SK-N-SH (cell line): Measurements from ENCODE around the gene SP110. TPM values are rescaled to one million over a fixed set of nuclear protein-coding genes. Genes with fewer than 3 reads are reported as not detected.

Experiments
- CTCF ChIA-PET: fragments of 300-600, 350-600 bp; formaldehyde crosslinking; extraction: SDS; loops from one replicate; lab custom pipeline; 2021; lab: Yijun Ruan, JAX
- POLR2A ChIA-PET: fragments of 350-600 bp; sonication (Branson Sonifier 250); formaldehyde crosslinking; extraction: SDS; loops from one replicate; lab custom pipeline; 2020; ENCODE audit warnings: antibody characterized with exemption, inconsistent platforms; lab: Yijun Ruan, JAX
- DNase-seq: peaks from one replicate; pipeline ENCODE4 v3.0.0; 2012
- H2AFZ ChIP-seq: fragments of 200-600 bp; sonication (generic); 2 replicates; pipeline ENCODE4 v1.8.1; 2016; ENCODE audit warnings: antibody characterized with exemption, mild to moderate bottlenecking, low read depth
- H3F3A ChIP-seq: fragments of 200-600 bp; sonication (generic); replicated peaks from 2 replicates; pipeline ENCODE3; 2016; ENCODE audit warnings: antibody characterized with exemption, mild to moderate bottlenecking; ENCODE audit not compliant: insufficient read depth
- H3K27ac ChIP-seq, 2 experiments: fragments of 200-500 bp in 1 of 2; fragments of 200-600 bp in 1 of 2; sonication (Bioruptor generic) in 1 of 2; sonication (generic), shearing (Covaris generic) in 1 of 2; 2 replicates each; pipeline versions ENCODE4 v1.5.1 to v1.6.1; 2014 to 2016; ENCODE audit warnings: low read depth in 2 of 2, inconsistent platforms in 1 of 2, low read length in 1 of 2, mild to moderate bottlenecking in 1 of 2, mixed read lengths in 1 of 2
- H3K27me3 ChIP-seq: fragments of 200-600 bp; sonication (generic), shearing (Covaris generic); 2 replicates; pipeline ENCODE4 v1.6.1; 2016; ENCODE audit warnings: mixed run types; ENCODE audit not compliant: insufficient read depth
- H3K36me3 ChIP-seq, 2 experiments: fragments of 200-500 bp in 1 of 2; fragments of 200-600 bp in 1 of 2; sonication (Bioruptor generic) in 1 of 2; sonication (generic) in 1 of 2; replicated peaks in 1 of 2; 2 replicates each; pipeline versions ENCODE3 to v1.5.1; 2014 to 2016; ENCODE audit warnings: low read length in 1 of 2, mild to moderate bottlenecking in 1 of 2; ENCODE audit not compliant: insufficient read depth in 2 of 2, control insufficient read depth in 1 of 2
- H3K4me1 ChIP-seq, 2 experiments: fragments of 200-500 bp in 1 of 2; fragments of 200-600 bp in 1 of 2; sonication (Bioruptor generic) in 1 of 2; sonication (generic), shearing (Covaris generic) in 1 of 2; 2 replicates each; pipeline versions ENCODE4 v1.5.1 to v1.6.1; 2014 to 2016; ENCODE audit warnings: low read depth in 1 of 2, low read length in 1 of 2, mixed run types in 1 of 2; ENCODE audit not compliant: insufficient read depth in 2 of 2, control insufficient read depth in 1 of 2
- H3K4me2 ChIP-seq: fragments of 200-600 bp; sonication (generic), shearing (Covaris generic); 2 replicates; pipeline ENCODE4 v1.6.1; 2017; ENCODE audit warnings: mixed run types
- H3K4me3 ChIP-seq, 2 experiments: fragments of 200-500 bp in 1 of 2; fragments of 200-600 bp in 1 of 2; sonication (Bioruptor generic) in 1 of 2; sonication (generic), shearing (Covaris generic) in 1 of 2; 2 replicates each; pipeline versions ENCODE4 v1.5.1 to v1.8.1; 2014 to 2016; ENCODE audit warnings: low read depth in 2 of 2, inconsistent platforms in 1 of 2, low read length in 1 of 2, mild to moderate bottlenecking in 1 of 2, mixed read lengths in 1 of 2, moderate library complexity in 1 of 2
- H3K79me2 ChIP-seq: fragments of 200-600 bp; sonication (generic); 2 replicates; pipeline ENCODE4 v1.8.1; 2017; ENCODE audit warnings: mild to moderate bottlenecking; ENCODE audit not compliant: insufficient read depth
- H3K9ac ChIP-seq: fragments of 200-600 bp; sonication (generic); 2 replicates; pipeline ENCODE4 v1.6.1; 2017; ENCODE audit warnings: mixed run types
- H3K9me2 ChIP-seq: fragments of 200-600 bp; sonication (generic); 2 replicates; pipeline ENCODE4 v1.6.1; 2017; ENCODE audit warnings: mixed run types
- H3K9me3 ChIP-seq: fragments of 200-600 bp; sonication (generic); 2 replicates; pipeline ENCODE4 v1.6.1; 2017; ENCODE audit warnings: mixed run types, mild to moderate bottlenecking, moderate library complexity
- H4K20me1 ChIP-seq: fragments of 200-600 bp; sonication (generic); 2 replicates; pipeline ENCODE4 v1.6.1; 2017; ENCODE audit warnings: mild to moderate bottlenecking, mixed run types; ENCODE audit not compliant: insufficient read depth
- CHD2 ChIP-seq: fragments of 150-350 bp; IDR thresholded peaks from 2 replicates; pipeline ENCODE4 v1.6.1; 2018; ENCODE audit warnings: low read length; ENCODE audit not compliant: partially characterized antibody
- EP300 ChIP-seq, 2 experiments: IDR thresholded peaks; 2 replicates each; pipeline versions ENCODE4 v1.4.0 to v1.6.1; 2012; ENCODE audit warnings: borderline replicate concordance in 1 of 2, low read depth in 1 of 2, low read length in 1 of 2
- FOSL2 ChIP-seq: IDR thresholded peaks from 2 replicates; pipeline ENCODE4 v1.4.0; 2012; ENCODE audit warnings: low read depth, mild to moderate bottlenecking, moderate library complexity, borderline replicate concordance
- FOXM1 ChIP-seq: IDR thresholded peaks from 2 replicates; pipeline ENCODE4 v1.4.0; 2012; ENCODE audit warnings: low read depth, mild to moderate bottlenecking
- GABPA ChIP-seq: IDR thresholded peaks from 2 replicates; pipeline ENCODE4 v1.4.0; 2012; ENCODE audit warnings: low read depth, mild to moderate bottlenecking
- MEF2A ChIP-seq: IDR thresholded peaks from 2 replicates; pipeline ENCODE4 v1.4.0; 2012; ENCODE audit warnings: low read depth, borderline replicate concordance
- MXI1 ChIP-seq: IDR thresholded peaks from 2 replicates; pipeline ENCODE4 v1.6.1; 2012; ENCODE audit warnings: mild to moderate bottlenecking, low read depth, low read length, improper control_type of control experiment
- POLR2AphosphoS5 ChIP-seq: IDR thresholded peaks from 2 replicates; pipeline ENCODE4 v1.6.1; 2012; ENCODE audit warnings: low read depth, low read length
- RAD21 ChIP-seq: IDR thresholded peaks from 2 replicates; pipeline ENCODE4 v1.6.1; 2012; ENCODE audit warnings: mild to moderate bottlenecking, low read length
- RCOR1 ChIP-seq: fragments of 150-350 bp; IDR thresholded peaks from 2 replicates; pipeline ENCODE4 v1.6.1; 2017; ENCODE audit warnings: antibody characterized with exemption, low read length
- RFX5 ChIP-seq: IDR thresholded peaks from 2 replicates; pipeline ENCODE4 v1.6.1; 2012; ENCODE audit warnings: mild to moderate bottlenecking, improper control_type of control experiment, low read length
- RXRA ChIP-seq: IDR thresholded peaks from 2 replicates; pipeline ENCODE4 v1.4.0; 2012; ENCODE audit warnings: low read depth, mild to moderate bottlenecking, borderline replicate concordance
- SMC3 ChIP-seq: IDR thresholded peaks from 2 replicates; pipeline ENCODE4 v1.6.1; 2012; ENCODE audit warnings: low read depth, low read length, improper control_type of control experiment
- YY1 ChIP-seq: IDR thresholded peaks from 2 replicates; pipeline ENCODE4 v1.4.0; 2012; ENCODE audit warnings: low read depth, mild to moderate bottlenecking
- WGBS: methylation state at CpG from one replicate; pipeline ENCODE4 v1.1.6; 2017; ENCODE audit warnings: low lambda C conversion rate; 5-methylcytosine and 5-hydroxymethylcytosine counted together
- polyA plus RNA-seq, 3 experiments: library from polyadenylated mRNA; depleted of rRNA; stranded (reverse); fragments of >200 nt; gene quantifications; 2 replicates each; pipeline ENCODE4 v1.2.3, GENCODE V29; 2012
- TF ChIP-seq, protein P1 (sequence below): IDR thresholded peaks from 2 replicates; pipeline ENCODE4 v1.4.0; 2012; ENCODE audit warnings: low read depth, borderline replicate concordance
- TF ChIP-seq, protein P2 (sequence below): IDR thresholded peaks from 2 replicates; pipeline ENCODE4 v1.4.0; 2012; ENCODE audit warnings: low read depth, borderline replicate concordance
- TF ChIP-seq, protein P3 (sequence below): fragments of 200-600 bp; sonication (generic); IDR thresholded peaks from 2 replicates; pipeline ENCODE4 v1.6.1; 2017; ENCODE audit warnings: antibody characterized with exemption, mild to moderate bottlenecking, moderate library complexity
- TF ChIP-seq, protein P4 (sequence below): IDR thresholded peaks from 2 replicates; pipeline ENCODE4 v1.6.1; 2012; ENCODE audit warnings: mild to moderate bottlenecking, low read depth, low read length, moderate library complexity
- TF ChIP-seq, protein P5 (sequence below): fragments of 150-350 bp; IDR thresholded peaks from 2 replicates; pipeline ENCODE4 v1.6.1; 2017; ENCODE audit warnings: antibody characterized with exemption, low read length, low read depth, borderline replicate concordance

Gene SP110
- polyA plus RNA-seq, 1 of the 3 experiments (the other 2 are of a cell fraction), result 10.4 TPM

DNA sequence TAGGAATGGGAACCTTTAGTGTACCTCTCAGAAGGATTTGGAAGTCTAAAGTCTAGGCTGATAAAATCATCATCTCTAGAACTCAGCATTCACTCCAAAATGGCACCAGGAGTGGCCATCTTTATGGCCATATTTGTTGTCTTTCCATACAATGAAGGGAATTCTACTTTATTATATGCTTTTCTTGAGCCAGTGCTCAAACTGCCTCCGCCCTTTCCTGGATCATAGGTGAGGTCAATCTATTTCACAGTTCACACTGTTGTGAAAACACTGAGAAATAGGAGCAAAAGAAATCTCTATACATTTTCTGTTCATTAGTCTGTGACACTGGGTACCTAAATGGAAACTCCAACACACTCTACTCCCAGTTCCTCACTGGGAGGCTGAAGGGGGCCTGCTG lies 55.6 kb downstream of the SP110 start:
- no peak for DNase-seq
- ChIA-PET POLR2A (no interaction called here), CTCF (interaction anchor here (1.2 to 1.3 kb wide), 2 partner anchors 19 to 156 kb away, joined by 3 to 4 read pairs; no protein-coding TSS in a partner anchor)
- no peaks in the 10 kb centered on the region for H4K20me1 ChIP-seq
- no peaks in the 10 kb centered on the region for H3K27me3 ChIP-seq
- H3K9me2 ChIP-seq, result no peaks in the 10 kb centered on the region
- no peak overlapping the region for H3K27ac ChIP-seq
- no peak overlapping the region for H3K9ac ChIP-seq
- peaks cover 0 to 3% of the 10 kb centered on the region in 2 experiments; a peak in 1 of 4 replicates for H3K4me1 ChIP-seq
- H2AFZ ChIP-seq, result no peak overlapping the region
- 64% methylated on average over 1 of the region's 1 CpG for WGBS
- no peaks in the 10 kb centered on the region for H3K79me2 ChIP-seq
- no peak overlapping the region for H3K4me2 ChIP-seq
- no peak for TF ChIP-seq FOSL2
- TF ChIP-seq, protein P1, sequence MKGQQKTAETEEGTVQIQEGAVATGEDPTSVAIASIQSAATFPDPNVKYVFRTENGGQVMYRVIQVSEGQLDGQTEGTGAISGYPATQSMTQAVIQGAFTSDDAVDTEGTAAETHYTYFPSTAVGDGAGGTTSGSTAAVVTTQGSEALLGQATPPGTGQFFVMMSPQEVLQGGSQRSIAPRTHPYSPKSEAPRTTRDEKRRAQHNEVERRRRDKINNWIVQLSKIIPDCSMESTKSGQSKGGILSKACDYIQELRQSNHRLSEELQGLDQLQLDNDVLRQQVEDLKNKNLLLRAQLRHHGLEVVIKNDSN, result no peak
- TF ChIP-seq FOXM1, result no peak
- no peak for TF ChIP-seq RCOR1
- TF ChIP-seq MEF2A, result no peak
- TF ChIP-seq, protein P2, sequence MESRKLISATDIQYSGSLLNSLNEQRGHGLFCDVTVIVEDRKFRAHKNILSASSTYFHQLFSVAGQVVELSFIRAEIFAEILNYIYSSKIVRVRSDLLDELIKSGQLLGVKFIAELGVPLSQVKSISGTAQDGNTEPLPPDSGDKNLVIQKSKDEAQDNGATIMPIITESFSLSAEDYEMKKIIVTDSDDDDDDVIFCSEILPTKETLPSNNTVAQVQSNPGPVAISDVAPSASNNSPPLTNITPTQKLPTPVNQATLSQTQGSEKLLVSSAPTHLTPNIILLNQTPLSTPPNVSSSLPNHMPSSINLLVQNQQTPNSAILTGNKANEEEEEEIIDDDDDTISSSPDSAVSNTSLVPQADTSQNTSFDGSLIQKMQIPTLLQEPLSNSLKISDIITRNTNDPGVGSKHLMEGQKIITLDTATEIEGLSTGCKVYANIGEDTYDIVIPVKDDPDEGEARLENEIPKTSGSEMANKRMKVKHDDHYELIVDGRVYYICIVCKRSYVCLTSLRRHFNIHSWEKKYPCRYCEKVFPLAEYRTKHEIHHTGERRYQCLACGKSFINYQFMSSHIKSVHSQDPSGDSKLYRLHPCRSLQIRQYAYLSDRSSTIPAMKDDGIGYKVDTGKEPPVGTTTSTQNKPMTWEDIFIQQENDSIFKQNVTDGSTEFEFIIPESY, result no peak
- no peak for TF ChIP-seq YY1
- TF ChIP-seq, protein P3, sequence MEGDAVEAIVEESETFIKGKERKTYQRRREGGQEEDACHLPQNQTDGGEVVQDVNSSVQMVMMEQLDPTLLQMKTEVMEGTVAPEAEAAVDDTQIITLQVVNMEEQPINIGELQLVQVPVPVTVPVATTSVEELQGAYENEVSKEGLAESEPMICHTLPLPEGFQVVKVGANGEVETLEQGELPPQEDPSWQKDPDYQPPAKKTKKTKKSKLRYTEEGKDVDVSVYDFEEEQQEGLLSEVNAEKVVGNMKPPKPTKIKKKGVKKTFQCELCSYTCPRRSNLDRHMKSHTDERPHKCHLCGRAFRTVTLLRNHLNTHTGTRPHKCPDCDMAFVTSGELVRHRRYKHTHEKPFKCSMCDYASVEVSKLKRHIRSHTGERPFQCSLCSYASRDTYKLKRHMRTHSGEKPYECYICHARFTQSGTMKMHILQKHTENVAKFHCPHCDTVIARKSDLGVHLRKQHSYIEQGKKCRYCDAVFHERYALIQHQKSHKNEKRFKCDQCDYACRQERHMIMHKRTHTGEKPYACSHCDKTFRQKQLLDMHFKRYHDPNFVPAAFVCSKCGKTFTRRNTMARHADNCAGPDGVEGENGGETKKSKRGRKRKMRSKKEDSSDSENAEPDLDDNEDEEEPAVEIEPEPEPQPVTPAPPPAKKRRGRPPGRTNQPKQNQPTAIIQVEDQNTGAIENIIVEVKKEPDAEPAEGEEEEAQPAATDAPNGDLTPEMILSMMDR, result no peak
- TF ChIP-seq EP300 (IDR thresholded peaks at IDR 0.05; ENCODE audit: borderline replicate concordance in 1 of 2, low read depth in 1 of 2, low read length in 1 of 2), result no peak
- TF ChIP-seq CHD2, result no peak
- TF ChIP-seq POLR2AphosphoS5, result no peak
- no peak for TF ChIP-seq RAD21
- no peak for TF ChIP-seq RFX5
- TF ChIP-seq RXRA, result no peak
- TF ChIP-seq MXI1, result no peak
- TF ChIP-seq, protein P4, sequence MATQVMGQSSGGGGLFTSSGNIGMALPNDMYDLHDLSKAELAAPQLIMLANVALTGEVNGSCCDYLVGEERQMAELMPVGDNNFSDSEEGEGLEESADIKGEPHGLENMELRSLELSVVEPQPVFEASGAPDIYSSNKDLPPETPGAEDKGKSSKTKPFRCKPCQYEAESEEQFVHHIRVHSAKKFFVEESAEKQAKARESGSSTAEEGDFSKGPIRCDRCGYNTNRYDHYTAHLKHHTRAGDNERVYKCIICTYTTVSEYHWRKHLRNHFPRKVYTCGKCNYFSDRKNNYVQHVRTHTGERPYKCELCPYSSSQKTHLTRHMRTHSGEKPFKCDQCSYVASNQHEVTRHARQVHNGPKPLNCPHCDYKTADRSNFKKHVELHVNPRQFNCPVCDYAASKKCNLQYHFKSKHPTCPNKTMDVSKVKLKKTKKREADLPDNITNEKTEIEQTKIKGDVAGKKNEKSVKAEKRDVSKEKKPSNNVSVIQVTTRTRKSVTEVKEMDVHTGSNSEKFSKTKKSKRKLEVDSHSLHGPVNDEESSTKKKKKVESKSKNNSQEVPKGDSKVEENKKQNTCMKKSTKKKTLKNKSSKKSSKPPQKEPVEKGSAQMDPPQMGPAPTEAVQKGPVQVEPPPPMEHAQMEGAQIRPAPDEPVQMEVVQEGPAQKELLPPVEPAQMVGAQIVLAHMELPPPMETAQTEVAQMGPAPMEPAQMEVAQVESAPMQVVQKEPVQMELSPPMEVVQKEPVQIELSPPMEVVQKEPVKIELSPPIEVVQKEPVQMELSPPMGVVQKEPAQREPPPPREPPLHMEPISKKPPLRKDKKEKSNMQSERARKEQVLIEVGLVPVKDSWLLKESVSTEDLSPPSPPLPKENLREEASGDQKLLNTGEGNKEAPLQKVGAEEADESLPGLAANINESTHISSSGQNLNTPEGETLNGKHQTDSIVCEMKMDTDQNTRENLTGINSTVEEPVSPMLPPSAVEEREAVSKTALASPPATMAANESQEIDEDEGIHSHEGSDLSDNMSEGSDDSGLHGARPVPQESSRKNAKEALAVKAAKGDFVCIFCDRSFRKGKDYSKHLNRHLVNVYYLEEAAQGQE, result no peak
- no peak for TF ChIP-seq GABPA
- TF ChIP-seq, protein P5, sequence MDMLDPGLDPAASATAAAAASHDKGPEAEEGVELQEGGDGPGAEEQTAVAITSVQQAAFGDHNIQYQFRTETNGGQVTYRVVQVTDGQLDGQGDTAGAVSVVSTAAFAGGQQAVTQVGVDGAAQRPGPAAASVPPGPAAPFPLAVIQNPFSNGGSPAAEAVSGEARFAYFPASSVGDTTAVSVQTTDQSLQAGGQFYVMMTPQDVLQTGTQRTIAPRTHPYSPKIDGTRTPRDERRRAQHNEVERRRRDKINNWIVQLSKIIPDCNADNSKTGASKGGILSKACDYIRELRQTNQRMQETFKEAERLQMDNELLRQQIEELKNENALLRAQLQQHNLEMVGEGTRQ, result no peak
- no peak for TF ChIP-seq SMC3
- no peaks in the 10 kb centered on the region for H3K9me3 ChIP-seq
- no peaks in the 10 kb centered on the region for H3F3A ChIP-seq
- no peak overlapping the region for H3K4me3 ChIP-seq
- no peaks in the 10 kb centered on the region for H3K36me3 ChIP-seq
